H9 (cell line): ENCODE data around the gene STX3. TPM values are rescaled to one million over a fixed set of nuclear protein-coding genes. Genes with fewer than 3 reads are reported as not detected.

Experiments
- DNase-seq: peaks from one replicate; pipeline ENCODE4 v3.0.0-alpha.2; 2017
- H2AFZ ChIP-seq: one replicate; pipeline ENCODE4 v1.6.1; 2013; ENCODE audit warnings: mild to moderate bottlenecking, low read length, control low read depth, moderate library complexity
- H2AK5ac ChIP-seq: 2 replicates; pipeline ENCODE4 v1.6.1; 2013; ENCODE audit warnings: low read length, control low read depth, mixed read lengths; ENCODE audit not compliant: insufficient read length
- H2BK120ac ChIP-seq: one replicate; pipeline ENCODE4 v1.6.1; 2013; ENCODE audit warnings: low read depth, mild to moderate bottlenecking, low read length, control low read depth, inconsistent platforms; ENCODE audit not compliant: poor library complexity, severe bottlenecking
- H2BK12ac ChIP-seq: 2 replicates; pipeline ENCODE4 v1.6.1; 2013; ENCODE audit warnings: low read length, control low read depth, mixed read lengths, low read depth; ENCODE audit not compliant: insufficient read length
- H2BK15ac ChIP-seq: 2 replicates; pipeline ENCODE4 v1.6.1; 2013; ENCODE audit warnings: low read depth, low read length, control low read depth
- H2BK20ac ChIP-seq: one replicate; pipeline ENCODE4 v1.6.1; 2013; ENCODE audit warnings: low read depth, mild to moderate bottlenecking, low read length, control low read depth, inconsistent platforms; ENCODE audit not compliant: poor library complexity, severe bottlenecking
- H2BK5ac ChIP-seq: 2 replicates; pipeline ENCODE4 v1.6.1; 2013; ENCODE audit warnings: low read length, control low read depth, mixed read lengths; ENCODE audit not compliant: insufficient read length
- H3K14ac ChIP-seq: 2 replicates; pipeline ENCODE4 v1.6.1; 2013; ENCODE audit warnings: low read length, control low read depth; ENCODE audit not compliant: insufficient read depth
- H3K18ac ChIP-seq: 2 replicates; pipeline ENCODE4 v1.6.1; 2013; ENCODE audit warnings: low read depth, mild to moderate bottlenecking, mixed read lengths, low read length, control low read depth; ENCODE audit not compliant: insufficient read length
- H3K23ac ChIP-seq: 2 replicates; pipeline ENCODE4 v1.6.1; 2013; ENCODE audit warnings: low read length, control low read depth, mixed read lengths, low read depth; ENCODE audit not compliant: insufficient read length
- H3K23me2 ChIP-seq: 2 replicates; pipeline ENCODE4 v1.6.1; 2013; ENCODE audit warnings: low read depth, mild to moderate bottlenecking, mixed read lengths, low read length, control low read depth; ENCODE audit not compliant: insufficient read length, poor library complexity, severe bottlenecking
- H3K27ac ChIP-seq: 2 replicates; pipeline ENCODE4 v1.5.1; 2013; ENCODE audit warnings: low read length, control low read depth, mixed read lengths, low read depth; ENCODE audit not compliant: insufficient read length
- H3K27me3 ChIP-seq: 2 replicates; pipeline ENCODE4 v1.6.1; 2013; ENCODE audit warnings: low read length, control low read depth, inconsistent platforms; ENCODE audit not compliant: insufficient read depth
- H3K4ac ChIP-seq: 2 replicates; pipeline ENCODE4 v1.6.1; 2013; ENCODE audit warnings: low read depth, mild to moderate bottlenecking, control low read depth, inconsistent platforms, low read length, moderate library complexity
- H3K4me1 ChIP-seq: 2 replicates; pipeline ENCODE4 v1.6.1; 2013; ENCODE audit warnings: low read length, control low read depth, inconsistent platforms; ENCODE audit not compliant: insufficient read depth
- H3K4me2 ChIP-seq: 2 replicates; pipeline ENCODE4 v1.6.1; 2013; ENCODE audit warnings: low read length, control low read depth, mixed read lengths; ENCODE audit not compliant: insufficient read length, insufficient read depth
- H3K56ac ChIP-seq: 2 replicates; pipeline ENCODE4 v1.6.1; 2013; ENCODE audit warnings: low read depth, mild to moderate bottlenecking, mixed read lengths, low read length, control low read depth; ENCODE audit not compliant: insufficient read length
- H3K79me1 ChIP-seq: 2 replicates; pipeline ENCODE4 v1.6.1; 2013; ENCODE audit warnings: low read depth, mild to moderate bottlenecking, moderate library complexity, low read length, control low read depth, inconsistent platforms; ENCODE audit not compliant: insufficient read depth, poor library complexity, severe bottlenecking
- H3K79me2 ChIP-seq: 2 replicates; pipeline ENCODE4 v1.6.1; 2013; ENCODE audit warnings: low read length, control low read depth, inconsistent platforms; ENCODE audit not compliant: insufficient read depth
- H3K9ac ChIP-seq: 2 replicates; pipeline ENCODE4 v1.6.1; 2013; ENCODE audit warnings: low read length, control low read depth, mixed read lengths; ENCODE audit not compliant: insufficient read length; ENCODE audit errors: extremely low read depth
- H3K9me3 ChIP-seq: one replicate; pipeline ENCODE4 v1.6.1; 2013; ENCODE audit warnings: low read depth, low read length, inconsistent platforms; ENCODE audit not compliant: control insufficient read depth
- H3T11ph ChIP-seq: one replicate; pipeline ENCODE4 v1.6.1; 2013; ENCODE audit warnings: mild to moderate bottlenecking, low read length, control low read depth, inconsistent platforms
- H4K20me1 ChIP-seq: one replicate; pipeline ENCODE4 v1.6.1; 2013; ENCODE audit not compliant: control insufficient read depth, insufficient read length, insufficient read depth
- H4K5ac ChIP-seq: 2 replicates; pipeline ENCODE4 v1.6.1; 2013; ENCODE audit warnings: low read depth, mild to moderate bottlenecking, mixed read lengths, low read length, control low read depth; ENCODE audit not compliant: insufficient read length
- H4K8ac ChIP-seq: replicated peaks from 2 replicates; pipeline ENCODE4 v1.6.1; 2013; ENCODE audit warnings: low read length, control low read depth, mixed read lengths, low read depth; ENCODE audit not compliant: insufficient read length
- H4K91ac ChIP-seq: 2 replicates; pipeline ENCODE4 v1.6.1; 2013; ENCODE audit warnings: low read depth, mild to moderate bottlenecking, moderate library complexity, mixed read lengths, low read length, control low read depth; ENCODE audit not compliant: insufficient read length
- H3K27ac Mint-ChIP-seq, 3 experiments: 2 replicates in 2 of 3; 3 replicates in 1 of 3; pipeline ENCODE4 v1.8.0; 2020 to 2021; ENCODE audit warnings: mixed read lengths in 3 of 3, mild to moderate bottlenecking in 1 of 3, moderate library complexity in 1 of 3
- H3K27me3 Mint-ChIP-seq: 2 replicates; pipeline ENCODE4 v1.8.0; 2021; ENCODE audit warnings: low read depth, mild to moderate bottlenecking, moderate library complexity, mixed read lengths
- H3K36me3 Mint-ChIP-seq, 3 experiments: 2 replicates in 2 of 3; 3 replicates in 1 of 3; pipeline ENCODE4 v1.8.0; 2020 to 2021; ENCODE audit warnings: low read depth in 3 of 3, mixed read lengths in 3 of 3; ENCODE audit not compliant: insufficient read depth in 1 of 3
- H3K4me1 Mint-ChIP-seq, 2 experiments: 2 replicates each; pipeline ENCODE4 v1.8.0; 2020; ENCODE audit warnings: mixed read lengths in 2 of 2
- H3K4me3 Mint-ChIP-seq, 2 experiments: 2 replicates in 1 of 2; 3 replicates in 1 of 2; pipeline ENCODE4 v1.8.0; 2020 to 2021; ENCODE audit warnings: mild to moderate bottlenecking in 2 of 2, mixed read lengths in 2 of 2, moderate library complexity in 1 of 2
- H3K9me3 Mint-ChIP-seq, 2 experiments: 2 replicates in 1 of 2; 3 replicates in 1 of 2; pipeline ENCODE4 v1.8.0; 2020; ENCODE audit warnings: mild to moderate bottlenecking in 2 of 2, mixed read lengths in 2 of 2, moderate library complexity in 1 of 2
- CTCF ChIP-seq: fragments of 200-600 bp; sonication (generic); conservative IDR thresholded peaks from 3 replicates; pipeline ENCODE4 v1.8.0; 2021; ENCODE audit warnings: antibody characterized with exemption, mild to moderate bottlenecking
- WGBS: extraction: QIAGEN DNeasy Blood & Tissue Kit; methylation state at CpG from one replicate; pipeline ENCODE4 v1.1.7; 2013; ENCODE audit warnings: missing lambda C conversion rate, low lambda C conversion rate, mixed read lengths; ENCODE audit not compliant: insufficient read length; ENCODE audit errors: extremely low coverage; 5-methylcytosine and 5-hydroxymethylcytosine counted together
- total RNA-seq: library from RNA; stranded (reverse); gene quantifications from 2 replicates; pipeline ENCODE4 v1.2.1, GENCODE V29; 2021

Gene STX3
- total RNA-seq, 1 experiment from 2014 or later, result 41.0 TPM

DNA sequence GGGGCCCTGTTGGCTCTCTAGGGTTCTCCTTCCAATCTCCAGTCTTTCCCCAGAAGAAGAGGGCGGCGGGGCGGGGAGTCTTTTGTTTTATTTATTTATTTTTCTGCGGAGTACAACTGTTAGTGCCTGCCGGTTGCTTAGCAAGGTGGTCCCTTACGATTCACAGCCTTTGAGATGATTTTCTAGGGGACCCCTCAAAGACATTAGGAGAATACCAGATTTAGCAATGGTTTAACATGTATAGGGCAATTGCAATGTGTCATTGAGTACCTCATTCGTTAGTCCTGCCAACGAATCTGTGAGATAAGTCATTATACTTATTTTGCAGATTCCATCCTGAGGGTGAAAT is 55.7 kb downstream of the STX3 start:
- peaks cover 4% of the 10 kb centered on the region; the same call in 1 of the 2 replicates for H3K4me1 ChIP-seq
- H3K9me3 Mint-ChIP-seq, result no peaks in the 10 kb centered on the region
- H3K4me1 Mint-ChIP-seq, result peaks cover 38 to 39% of the 10 kb centered on the region in 2 experiments
- peak overlapping the region; percentile 55 for H3K4me2 ChIP-seq
- no peaks in the 10 kb centered on the region for H3K79me1 ChIP-seq
- no peak overlapping the region for H3T11ph ChIP-seq
- H3K36me3 Mint-ChIP-seq, result peaks cover 14 to 25% (median 24%) of the 10 kb centered on the region in 3 experiments; a peak in 6 of 7 replicates
- H4K20me1 ChIP-seq, result no peaks in the 10 kb centered on the region
- TF ChIP-seq CTCF, result no peak
- no peak overlapping the region for H2BK5ac ChIP-seq
- no peak overlapping the region for H3K18ac ChIP-seq
- no peak overlapping the region for H2BK120ac ChIP-seq
- H4K91ac ChIP-seq, result no peak overlapping the region
- peaks cover 4% of the 10 kb centered on the region for H3K23me2 ChIP-seq
- no peak overlapping the region for H3K4ac ChIP-seq
- no peak overlapping the region for H3K23ac ChIP-seq
- no peak overlapping the region for H3K27ac ChIP-seq
- H2AK5ac ChIP-seq, result no peak overlapping the region
- no peak overlapping the region for H3K56ac ChIP-seq
- H3K14ac ChIP-seq, result no peak overlapping the region
- no peak overlapping the region for H2BK12ac ChIP-seq
- no peaks in the 10 kb centered on the region for H3K79me2 ChIP-seq
- WGBS, result no CpG with 5 or more reads among the region's 8 CpGs
- no peaks in the 10 kb centered on the region; the same call in 1 of the 2 replicates for H3K27me3 Mint-ChIP-seq
- H3K9me3 ChIP-seq, result no peaks in the 10 kb centered on the region
- H4K8ac ChIP-seq, result no peak overlapping the region
- H3K4me3 Mint-ChIP-seq, result peak overlapping the region; percentile 93 to 94
- no peaks in the 10 kb centered on the region for H3K27me3 ChIP-seq
- peak overlapping the region; percentile 53 to 94 (median 69); a peak in 6 of 7 replicates for H3K27ac Mint-ChIP-seq
- H2BK20ac ChIP-seq, result no peak overlapping the region
- H2BK15ac ChIP-seq, result no peak overlapping the region
- no peak overlapping the region for H4K5ac ChIP-seq
- no peak for DNase-seq
- H3K9ac ChIP-seq, result no peak overlapping the region
- no peak overlapping the region for H2AFZ ChIP-seq
